22Rv1 (cell line): Measurements from ENCODE around the gene SYT8.

Source experiments
- CTCF ChIP-seq: fragments of 450-650 bp; IDR thresholded peaks from 2 replicates; pipeline ENCODE4 v1.5.1; 2017; ENCODE audit warnings: mild to moderate bottlenecking
- ZFX ChIP-seq: fragments of 450-650 bp; IDR thresholded peaks from 2 replicates; pipeline ENCODE4 v1.6.1; 2017; ENCODE audit warnings: antibody characterized with exemption, borderline replicate concordance

- no peak for TF ChIP-seq CTCF
- TF ChIP-seq ZFX, result no peak
Observed at GRCh38 chr11:1848640-1849430, 14.0 kb downstream of the SYT8 start.
